Measurements from ENCODE around the gene SMIM10. TPM values are rescaled to one million over a fixed set of nuclear protein-coding genes. Genes with fewer than 3 reads are reported as not detected.

The SMIM10 gene
- total RNA-seq, 1 donor from 2014 or later = 2.1 TPM

Other genes starting within 250 kb of the SMIM10 start
- 7.8 TPM for gene PABIR2, start 193.8 kb upstream of the SMIM10 start, total RNA-seq
- gene MOSPD1, start 75.7 kb upstream of the SMIM10 start, total RNA-seq = 35.5 TPM
- gene RTL8B, start 31.6 kb downstream of the SMIM10 start, total RNA-seq = 5.2 TPM
- 48.0 TPM for gene RTL8C, start 41.4 kb downstream of the SMIM10 start, total RNA-seq
- gene RTL8A, start 61.1 kb downstream of the SMIM10 start, total RNA-seq = 0.52 TPM
- 5.7 TPM for gene SMIM10L2B, start 107.7 kb downstream of the SMIM10 start, total RNA-seq
- gene ETDB, start 129.5 kb downstream of the SMIM10 start, total RNA-seq = not detected
- gene CT55, start 180.4 kb downstream of the SMIM10 start, total RNA-seq = not detected

Measured in skeletal muscle tissue (tissue), 1 donor.